ENCODE measurements around the gene PMAIP1.
"Not testable (repeated sequence)": the region's sequence is repeated elsewhere in the genome, so short reads cannot be mapped to it uniquely, and the experiment has no call there.

PMAIP1 gene

DNA sequence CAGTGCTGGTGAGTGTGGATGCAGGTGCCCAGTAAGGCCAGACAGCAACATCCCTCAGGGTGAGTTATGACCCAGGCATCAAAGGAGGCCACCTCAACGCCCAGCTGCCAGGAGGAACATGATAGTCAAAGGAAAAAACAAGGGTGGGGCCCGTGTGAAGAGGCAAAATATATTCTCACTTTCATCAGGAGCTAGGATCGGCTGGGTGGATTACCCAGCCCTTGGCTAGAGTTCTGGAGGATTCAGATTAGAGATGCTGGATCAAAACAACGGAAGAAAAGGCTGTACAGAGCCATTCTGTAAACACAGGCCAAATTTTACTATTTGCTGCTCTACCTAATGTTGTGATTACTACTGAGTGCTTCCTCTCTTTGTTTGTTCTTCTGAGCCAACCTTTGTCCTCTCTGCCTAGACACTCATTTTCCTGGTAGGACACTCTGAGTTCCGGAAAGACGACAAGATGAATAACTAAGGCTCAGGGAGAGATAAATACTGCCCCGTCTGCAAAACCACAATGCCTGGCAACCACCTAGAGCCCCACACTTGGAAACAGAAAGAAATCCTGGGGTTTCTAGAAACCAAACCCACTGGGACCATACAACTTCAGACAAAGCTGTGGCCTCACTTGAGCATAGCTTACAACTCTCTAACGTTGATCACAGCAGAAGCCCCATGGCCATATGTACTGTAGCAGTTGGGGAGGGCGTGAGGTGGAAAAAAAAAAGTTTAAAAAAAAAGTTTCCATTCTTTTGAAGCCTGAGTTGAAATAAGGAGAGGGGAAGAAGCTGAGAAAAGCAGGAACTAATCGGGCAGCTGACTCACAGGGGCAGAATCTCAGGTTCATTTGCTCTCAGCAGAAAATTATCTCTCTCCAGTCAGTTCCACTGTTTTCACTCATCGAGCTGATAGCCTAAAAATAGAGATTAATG, 17.8 kb upstream of the PMAIP1 start:
- H3K4me2 ChIP-seq, result peak overlapping the region; percentile 68
- H3K4me1 ChIP-seq (ENCODE audit: low read depth, poor library complexity, severe bottlenecking), result peaks cover 75% of the 10 kb centered on the region
- H3K4me3 ChIP-seq (IDR thresholded peaks at IDR 0.05; ENCODE audit: insufficient read depth, low read depth, low read length), result no peak overlapping the region
- no peaks in the 10 kb centered on the region for H3K79me2 ChIP-seq (ENCODE audit: insufficient read depth, low read depth)
- H2AFZ ChIP-seq (ENCODE audit: low read depth), result peak overlapping the region; percentile 15
- peak overlapping the region; percentile 70 for H3K27ac ChIP-seq
- H3K27me3 ChIP-seq (ENCODE audit: insufficient read depth, low read depth), result no peaks in the 10 kb centered on the region
- TF ChIP-seq, protein P1, sequence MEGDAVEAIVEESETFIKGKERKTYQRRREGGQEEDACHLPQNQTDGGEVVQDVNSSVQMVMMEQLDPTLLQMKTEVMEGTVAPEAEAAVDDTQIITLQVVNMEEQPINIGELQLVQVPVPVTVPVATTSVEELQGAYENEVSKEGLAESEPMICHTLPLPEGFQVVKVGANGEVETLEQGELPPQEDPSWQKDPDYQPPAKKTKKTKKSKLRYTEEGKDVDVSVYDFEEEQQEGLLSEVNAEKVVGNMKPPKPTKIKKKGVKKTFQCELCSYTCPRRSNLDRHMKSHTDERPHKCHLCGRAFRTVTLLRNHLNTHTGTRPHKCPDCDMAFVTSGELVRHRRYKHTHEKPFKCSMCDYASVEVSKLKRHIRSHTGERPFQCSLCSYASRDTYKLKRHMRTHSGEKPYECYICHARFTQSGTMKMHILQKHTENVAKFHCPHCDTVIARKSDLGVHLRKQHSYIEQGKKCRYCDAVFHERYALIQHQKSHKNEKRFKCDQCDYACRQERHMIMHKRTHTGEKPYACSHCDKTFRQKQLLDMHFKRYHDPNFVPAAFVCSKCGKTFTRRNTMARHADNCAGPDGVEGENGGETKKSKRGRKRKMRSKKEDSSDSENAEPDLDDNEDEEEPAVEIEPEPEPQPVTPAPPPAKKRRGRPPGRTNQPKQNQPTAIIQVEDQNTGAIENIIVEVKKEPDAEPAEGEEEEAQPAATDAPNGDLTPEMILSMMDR (conservative IDR thresholded peaks at IDR 0.05; ENCODE audit: low read depth, low read length), result no peak
- H4K20me1 ChIP-seq (ENCODE audit: insufficient read depth), result no peaks in the 10 kb centered on the region
- no peaks in the 10 kb centered on the region for H3K36me3 ChIP-seq (ENCODE audit: insufficient read depth)
- peak overlapping the region; percentile 36 for H3K9ac ChIP-seq

GRCh38 chr18:59884351-59884750, 15.4 kb upstream of the PMAIP1 start:
- Histone ChIP-seq H3K4me1 (ENCODE audit: low read depth, poor library complexity, severe bottlenecking) (peaks cover 55% of the 10 kb centered on the region), H3K4me2 (no peak overlapping the region), H3K27ac (no peak overlapping the region)

DNA sequence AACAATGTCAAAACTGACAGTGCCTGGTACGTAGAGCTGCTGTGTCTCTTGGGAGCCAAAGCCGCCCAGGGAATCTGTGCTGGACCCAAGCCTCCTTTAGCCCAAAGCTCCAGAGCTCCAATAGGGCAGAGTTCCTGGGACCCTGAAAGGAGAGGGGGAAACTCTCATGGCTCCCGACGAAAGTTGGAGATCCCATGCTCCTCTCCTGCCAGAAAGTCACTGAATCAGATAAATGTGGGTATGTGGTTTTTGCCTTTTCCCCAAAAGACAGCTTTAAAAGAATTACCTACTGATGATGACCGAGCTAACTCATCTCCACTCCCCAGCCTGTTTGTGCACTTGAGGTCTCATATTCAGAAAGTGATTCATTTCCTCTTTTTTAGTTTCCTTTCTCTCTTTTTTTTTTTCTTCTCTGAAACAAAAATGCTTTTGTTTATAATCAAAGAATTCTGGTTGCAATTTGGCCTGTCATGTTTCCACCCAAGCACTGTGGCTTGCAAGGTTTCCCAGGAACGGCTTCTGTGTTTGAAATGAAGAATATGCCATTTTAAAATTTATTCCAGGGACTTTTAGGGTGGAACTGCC, 14.1 kb upstream of the PMAIP1 start:
- TF ChIP-seq, protein P1 (conservative IDR thresholded peaks at IDR 0.05; ENCODE audit: low read depth, low read length), result no peak
- Histone ChIP-seq H2AFZ (ENCODE audit: low read depth) (no peak overlapping the region), H3K9ac (no peak overlapping the region), H4K20me1 (ENCODE audit: insufficient read depth) (no peaks in the 10 kb centered on the region), H3K27ac (no peak overlapping the region), H3K4me3 (IDR thresholded peaks at IDR 0.05; ENCODE audit: insufficient read depth, low read depth, low read length) (no peak overlapping the region), H3K4me1 (ENCODE audit: low read depth, poor library complexity, severe bottlenecking) (peaks cover 49% of the 10 kb centered on the region), H3K36me3 (ENCODE audit: insufficient read depth) (no peaks in the 10 kb centered on the region), H3K4me2 (peak overlapping the region; percentile 8), H3K27me3 (ENCODE audit: insufficient read depth, low read depth) (no peaks in the 10 kb centered on the region), H3K79me2 (ENCODE audit: insufficient read depth, low read depth) (no peaks in the 10 kb centered on the region)

More at GRCh38 chr18:59884351-59884750, 15.4 kb upstream of the PMAIP1 start:
- Histone ChIP-seq H3K79me2 (ENCODE audit: insufficient read depth, low read depth) (no peaks in the 10 kb centered on the region), H2AFZ (ENCODE audit: low read depth) (no peak overlapping the region), H3K36me3 (ENCODE audit: insufficient read depth) (no peaks in the 10 kb centered on the region), H3K4me3 (IDR thresholded peaks at IDR 0.05; ENCODE audit: insufficient read depth, low read depth, low read length) (no peak overlapping the region), H3K27me3 (ENCODE audit: insufficient read depth, low read depth) (no peaks in the 10 kb centered on the region), H3K9ac (no peak overlapping the region), H4K20me1 (ENCODE audit: insufficient read depth) (no peaks in the 10 kb centered on the region)
- TF ChIP-seq, protein P1 (conservative IDR thresholded peaks at IDR 0.05; ENCODE audit: low read depth, low read length), result no peak

GRCh38 chr18:59886399-59886798, 13.4 kb upstream of the PMAIP1 start:
- not testable (repeated sequence) for H3K27ac ChIP-seq; H3K79me2 ChIP-seq (ENCODE audit: insufficient read depth, low read depth); H3K36me3 ChIP-seq (ENCODE audit: insufficient read depth); H2AFZ ChIP-seq (ENCODE audit: low read depth); H3K9ac ChIP-seq; H4K20me1 ChIP-seq (ENCODE audit: insufficient read depth); H3K4me2 ChIP-seq; H3K4me3 ChIP-seq (IDR thresholded peaks at IDR 0.05; ENCODE audit: insufficient read depth, low read depth, low read length); H3K27me3 ChIP-seq (ENCODE audit: insufficient read depth, low read depth)
- peaks cover 42% of the 10 kb centered on the region for H3K4me1 ChIP-seq (ENCODE audit: low read depth, poor library complexity, severe bottlenecking)

DNA sequence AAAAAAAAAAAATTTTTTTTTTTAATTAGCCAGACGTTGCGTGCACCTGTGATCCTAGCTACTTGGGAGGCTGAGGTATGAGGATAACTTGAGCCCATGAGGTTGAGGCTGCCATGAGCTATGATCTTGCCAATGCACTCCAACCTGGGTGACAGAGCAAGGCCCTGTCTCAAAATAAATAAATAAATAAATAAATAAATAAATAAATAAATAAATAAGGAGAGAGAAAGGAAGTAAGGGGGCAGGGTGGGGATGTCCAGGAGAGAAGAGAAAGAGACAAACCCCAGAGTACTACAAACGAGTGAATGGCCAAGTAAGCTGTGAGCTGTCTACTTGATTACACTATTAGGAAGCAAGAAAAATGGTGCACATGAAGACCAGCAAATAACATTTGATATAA, 7.7 kb upstream of the PMAIP1 start:
- Histone ChIP-seq H2AFZ (ENCODE audit: low read depth) (no peak overlapping the region), H3K4me3 (IDR thresholded peaks at IDR 0.05; ENCODE audit: insufficient read depth, low read depth, low read length) (no peak overlapping the region), H3K4me2 (no peak overlapping the region), H3K4me1 (ENCODE audit: low read depth, poor library complexity, severe bottlenecking) (peaks cover 11% of the 10 kb centered on the region), H3K27ac (no peak overlapping the region), H3K79me2 (ENCODE audit: insufficient read depth, low read depth) (no peaks in the 10 kb centered on the region), H3K36me3 (ENCODE audit: insufficient read depth) (no peaks in the 10 kb centered on the region), H3K27me3 (ENCODE audit: insufficient read depth, low read depth) (no peaks in the 10 kb centered on the region), H3K9ac (no peak overlapping the region), H4K20me1 (ENCODE audit: insufficient read depth) (no peaks in the 10 kb centered on the region)
- TF ChIP-seq, protein P1 (conservative IDR thresholded peaks at IDR 0.05; ENCODE audit: low read depth, low read length), result no peak
